GM12891 (cell line): ENCODE results near the gene HLA-DPA1.
"Not testable (repeated sequence)": the region's sequence is repeated elsewhere in the genome, so short reads cannot be mapped to it uniquely, and the experiment has no call there.

ENCODE experiments used
- DNase-seq: peaks from one replicate; pipeline ENCODE4 v3.0.0; 2011; ENCODE audit warnings: low spot score; ENCODE audit not compliant: insufficient read length
- FAIRE-seq: peaks from 2 replicates; lab custom pipeline; 2011; peaks lifted over from hg19 to GRCh38; lab: Jason Lieb, UNC
- PAX5 ChIP-seq: IDR thresholded peaks from 2 replicates; pipeline ENCODE4 v1.6.1; 2011; ENCODE audit warnings: low read length, moderate library complexity, mild to moderate bottlenecking; ENCODE audit not compliant: insufficient read depth, severe bottlenecking
- POLR2A ChIP-seq: IDR thresholded peaks from 2 replicates; pipeline ENCODE4 v1.6.1; 2011; ENCODE audit warnings: low read depth, low read length, control low read depth
- POLR2AphosphoS5 ChIP-seq: IDR thresholded peaks from 2 replicates; pipeline ENCODE4 v1.6.1; 2011; ENCODE audit warnings: low read depth, low read length, control low read depth
- POU2F2 ChIP-seq: IDR thresholded peaks from 2 replicates; pipeline ENCODE4 v1.6.1; 2011; ENCODE audit warnings: low read depth, mild to moderate bottlenecking, control low read depth, low read length, moderate library complexity
- SPI1 ChIP-seq: IDR thresholded peaks from 2 replicates; pipeline ENCODE4 v1.6.1; 2011; ENCODE audit warnings: low read depth, low read length, control low read depth
- TAF1 ChIP-seq: IDR thresholded peaks from 2 replicates; pipeline ENCODE4 v1.6.1; 2011; ENCODE audit warnings: low read depth, low read length, control low read depth

HLA-DPA1 gene

GRCh38 chr6:33108307-33108706 lies 34.9 kb upstream of the HLA-DPA1 start:
- FAIRE-seq = no peak

GRCh38 chr6:33107641-33108040 lies 34.2 kb upstream of the HLA-DPA1 start:
- FAIRE-seq = no peak

More at GRCh38 chr6:33108307-33108706, 34.9 kb upstream of the HLA-DPA1 start:
- TF ChIP-seq POU2F2 = no peak
- TF ChIP-seq POLR2AphosphoS5 = no peak
- no peak for TF ChIP-seq SPI1
- no peak for TF ChIP-seq POLR2A
- TF ChIP-seq PAX5 = no peak
- no peak for TF ChIP-seq TAF1
- DNase-seq = no peak

GRCh38 chr6:33105916-33106871 lies 32.7 kb upstream of the HLA-DPA1 start:
- DNase-seq (no peak), FAIRE-seq (no peak)
- peak; percentile 48 for TF ChIP-seq SPI1
- TF ChIP-seq POU2F2 = no peak
- TF ChIP-seq PAX5 = no peak

More at GRCh38 chr6:33107641-33108040, 34.2 kb upstream of the HLA-DPA1 start:
- TF ChIP-seq TAF1 = no peak
- TF ChIP-seq SPI1 = no peak
- TF ChIP-seq POLR2AphosphoS5 = no peak
- no peak for TF ChIP-seq POU2F2
- no peak for TF ChIP-seq PAX5
- no peak for TF ChIP-seq POLR2A
- DNase-seq = no peak

- TF ChIP-seq POLR2AphosphoS5 = no peak
- no peak for TF ChIP-seq TAF1
- TF ChIP-seq POU2F2 = no peak
- TF ChIP-seq PAX5 = no peak
- no peak for TF ChIP-seq POLR2A
- TF ChIP-seq SPI1 = no peak
- no peak for DNase-seq
- FAIRE-seq = peak; percentile 66
These were observed 31.9 kb upstream of the HLA-DPA1 start for GRCh38 chr6:33105386-33105785.

- DNase-seq = no peak
- TF ChIP-seq SPI1 (peak; percentile 80), PAX5 (no peak)
- FAIRE-seq = no peak
These were observed 31.4 kb upstream of the HLA-DPA1 start for GRCh38 chr6:33104887-33105286.

GRCh38 chr6:33103776-33104175 lies 30.3 kb upstream of the HLA-DPA1 start:
- FAIRE-seq (no peak), DNase-seq (no peak)

GRCh38 chr6:33101121-33101737 lies 27.8 kb upstream of the HLA-DPA1 start:
- DNase-seq, FAIRE-seq: not testable (repeated sequence)

More at GRCh38 chr6:33103776-33104175, 30.3 kb upstream of the HLA-DPA1 start:
- TF ChIP-seq PAX5 = no peak
- no peak for TF ChIP-seq POLR2AphosphoS5
- no peak for TF ChIP-seq TAF1
- no peak for TF ChIP-seq POLR2A
- TF ChIP-seq POU2F2 = no peak
- no peak for TF ChIP-seq SPI1

- TF ChIP-seq POLR2A (no peak), SPI1 (no peak), TAF1 (no peak), POLR2AphosphoS5 (no peak), POU2F2 (no peak), PAX5 (no peak)
- FAIRE-seq (no peak), DNase-seq (no peak)
These were observed 22.2 kb upstream of the HLA-DPA1 start for GRCh38 chr6:33095681-33096080.

- TF ChIP-seq SPI1 = peak; percentile 89
- no peak for TF ChIP-seq POU2F2
These were observed 20.4 kb upstream of the HLA-DPA1 start for GRCh38 chr6:33093855-33094254.

GRCh38 chr6:33092385-33092784 lies 18.9 kb upstream of the HLA-DPA1 start:
- FAIRE-seq (no peak), DNase-seq (no peak)
- no peak for TF ChIP-seq POU2F2
- no peak for TF ChIP-seq SPI1
- no peak for TF ChIP-seq TAF1
- TF ChIP-seq PAX5 = no peak
- TF ChIP-seq POLR2AphosphoS5 = no peak

More at GRCh38 chr6:33093855-33094254, 20.4 kb upstream of the HLA-DPA1 start:
- FAIRE-seq = no peak
- DNase-seq = no peak

- TF ChIP-seq POLR2A (peak; percentile 32; the same call in 1 of the 2 replicates), POLR2AphosphoS5 (peak; percentile 66; the same call in 1 of the 2 replicates), PAX5 (no peak)
- FAIRE-seq = no peak
- no peak for DNase-seq
These were observed 18.5 kb upstream of the HLA-DPA1 start for GRCh38 chr6:33091957-33092356.
